Endothelial cell of umbilical vein (primary cell): Measurements from ENCODE around the gene MYO5B. TPM values are rescaled to one million over a fixed set of nuclear protein-coding genes. Genes with fewer than 3 reads are reported as not detected.

Experiments
- BruUV-seq: library from RNA; stranded (reverse); fragments of 400-500 nt; replicated peaks from 2 replicates; lab custom pipeline; 2021; lab: Mats Ljungman, UMichigan
- CTCF ChIA-PET: fragments of 300-600, 350-600 bp; sonication (Branson Sonifier 250); formaldehyde crosslinking; loops from one replicate; lab custom pipeline; 2021; ENCODE audit warnings: antibody characterized with exemption, inconsistent platforms; lab: Charles Lee
- POLR2A ChIA-PET: fragments of 300-600, 350-600 bp; sonication (Branson Sonifier 250); formaldehyde crosslinking; loops from one replicate; lab custom pipeline; 2021; ENCODE audit warnings: antibody characterized with exemption, inconsistent platforms; lab: Charles Lee
- DNase-seq: peaks from one replicate; pipeline ENCODE4 v3.0.0-alpha.2; 2011; ENCODE audit warnings: low read depth, low spot score
- FAIRE-seq: peaks from 2 replicates; lab custom pipeline; 2011; peaks lifted over from hg19 to GRCh38; lab: Jason Lieb, UNC
- H2AFZ ChIP-seq: 2 replicates; pipeline ENCODE4 v1.6.0; 2012; ENCODE audit warnings: low read depth, low read length, control low read depth, inconsistent platforms
- H3K27ac ChIP-seq: 2 replicates; pipeline ENCODE4 v1.5.1; 2011; ENCODE audit warnings: low read depth, mild to moderate bottlenecking, control low read depth, low read length, moderate library complexity; ENCODE audit not compliant: insufficient read depth
- H3K27me3 ChIP-seq, 2 experiments: 2 replicates each; pipeline versions ENCODE4 v1.6.0 to v1.6.1; 2011; ENCODE audit warnings: low read length in 2 of 2, mixed read lengths in 1 of 2; ENCODE audit not compliant: control insufficient read depth in 2 of 2, insufficient read depth in 2 of 2
- H3K36me3 ChIP-seq, 2 experiments: 2 replicates in 1 of 2; 3 replicates in 1 of 2; pipeline ENCODE4 v1.5.1; 2011; ENCODE audit warnings: low read length in 2 of 2, mild to moderate bottlenecking in 1 of 2, moderate library complexity in 1 of 2; ENCODE audit not compliant: control insufficient read depth in 2 of 2, insufficient read depth in 2 of 2; ENCODE audit errors: extremely low read depth in 1 of 2
- H3K4me1 ChIP-seq: 3 replicates; pipeline ENCODE4 v1.5.1; 2011; ENCODE audit warnings: mild to moderate bottlenecking, low read length; ENCODE audit not compliant: control insufficient read depth, insufficient read depth; ENCODE audit errors: extremely low read depth
- H3K4me2 ChIP-seq: 2 replicates; pipeline ENCODE4 v1.6.1; 2011; ENCODE audit warnings: low read length, control low read depth, mixed read lengths; ENCODE audit not compliant: insufficient read depth
- H3K4me3 ChIP-seq, 3 experiments: fragments of 200-600 bp in 1 of 3; sonication (generic), shearing (Covaris generic) in 1 of 3; replicated peaks in 1 of 3; 2 replicates each; pipeline ENCODE4 v1.5.1; 2011 to 2016; ENCODE audit warnings: control low read depth in 3 of 3, low read length in 3 of 3, mild to moderate bottlenecking in 2 of 3, inconsistent platforms in 1 of 3, low read depth in 1 of 3, moderate library complexity in 1 of 3; ENCODE audit not compliant: insufficient read depth in 1 of 3
- H3K79me2 ChIP-seq: 2 replicates; pipeline ENCODE4 v1.6.0; 2012; ENCODE audit warnings: low read length, inconsistent platforms; ENCODE audit not compliant: control insufficient read depth, insufficient read depth
- H3K9ac ChIP-seq: replicated peaks from 2 replicates; pipeline ENCODE3; 2011; ENCODE audit warnings: low read length, control low read depth; ENCODE audit not compliant: insufficient read depth; ENCODE audit errors: extremely low read depth
- H3K9me1 ChIP-seq: replicated peaks from 3 replicates; pipeline ENCODE4 v1.6.0; 2011; ENCODE audit warnings: mild to moderate bottlenecking, low read length; ENCODE audit not compliant: control insufficient read depth, insufficient read depth; ENCODE audit errors: extremely low read depth
- H3K9me3 ChIP-seq: replicated peaks from 2 replicates; pipeline ENCODE4 v1.5.1; 2012; ENCODE audit warnings: low read length, inconsistent platforms; ENCODE audit not compliant: control insufficient read depth, insufficient read depth
- H4K20me1 ChIP-seq: replicated peaks from 2 replicates; pipeline ENCODE3; 2011; ENCODE audit warnings: mild to moderate bottlenecking, low read length; ENCODE audit not compliant: control insufficient read depth, insufficient read depth; ENCODE audit errors: extremely low read depth
- CTCF ChIP-seq, 2 donors: IDR thresholded peaks; 1 replicate in 1 of 2; 2 replicates in 1 of 2; pipeline ENCODE4 v1.5.1; 2011; ENCODE audit warnings: low read length in 2 of 2, mild to moderate bottlenecking in 2 of 2, moderate library complexity in 2 of 2, control low read depth in 1 of 2, inconsistent platforms in 1 of 2, low read depth in 1 of 2; ENCODE audit not compliant: insufficient read depth in 1 of 2; ENCODE audit errors: extremely low read depth in 1 of 2
- EZH2 ChIP-seq: IDR thresholded peaks from 2 replicates; pipeline ENCODE4 v1.6.1; 2012; ENCODE audit warnings: borderline replicate concordance, low read depth, mild to moderate bottlenecking, moderate library complexity, low read length, inconsistent platforms; ENCODE audit not compliant: severe bottlenecking
- FOS ChIP-seq: IDR thresholded peaks from 2 replicates; pipeline ENCODE4 v1.6.1; 2011; ENCODE audit warnings: mild to moderate bottlenecking, low read length, moderate library complexity, borderline replicate concordance; ENCODE audit not compliant: insufficient read depth
- GATA2 ChIP-seq: IDR thresholded peaks from 2 replicates; pipeline ENCODE4 v1.7.0; 2011; ENCODE audit warnings: low read depth, mild to moderate bottlenecking, moderate library complexity, mixed read lengths, low read length; ENCODE audit not compliant: insufficient read length, insufficient read depth
- JUN ChIP-seq: IDR thresholded peaks from 2 replicates; pipeline ENCODE4 v1.6.1; 2011; ENCODE audit warnings: borderline replicate concordance, low read depth; ENCODE audit not compliant: insufficient read length, insufficient read depth
- MAX ChIP-seq: IDR thresholded peaks from 2 replicates; pipeline ENCODE4 v1.6.1; 2011; ENCODE audit not compliant: insufficient read depth, insufficient read length
- MYC ChIP-seq: IDR thresholded peaks from one replicate; pipeline ENCODE4 v1.6.1; 2011; ENCODE audit warnings: mild to moderate bottlenecking, low read depth, low read length
- POLR2A ChIP-seq: IDR thresholded peaks from 2 replicates; pipeline ENCODE4 v1.6.1; 2012; ENCODE audit warnings: low read depth, mild to moderate bottlenecking, control low read depth, low read length
- POLR2AphosphoS5 ChIP-seq: IDR thresholded peaks from 2 replicates; pipeline ENCODE4 v1.6.1; 2012; ENCODE audit warnings: low read depth, mild to moderate bottlenecking, control low read depth, low read length, moderate library complexity; ENCODE audit not compliant: insufficient read depth
- dilution Hi-C: fragments of 300-500 bp; cut with MboI; formaldehyde crosslinking; loops from one replicate; pipeline ENCODE4 v1.15.0; 2019; ENCODE audit warnings: low sequenced_read_pairs; ENCODE audit not compliant: extremely low pct_ligation_motif_present
- intact Hi-C: fragments of 100-400 bp; cut with micrococcal nuclease; formaldehyde crosslinking; loops from one replicate; pipeline ENCODE4 v1.10.0; 2022
- polyA plus RNA-seq, 4 experiments: library from polyadenylated mRNA; depleted of rRNA in 3 of 4; stranded (reverse) in 3 of 4; unstranded in 1 of 4; fragments of >200 nt; gene quantifications; 2 replicates each; pipeline versions ENCODE4 v1.2.1 to v1.2.3, GENCODE V29; 2011 to 2012; ENCODE audit warnings: missing spikeins in 1 of 4
- total RNA-seq: library from RNA; stranded (reverse); gene quantifications from 2 replicates; pipeline ENCODE4 v1.2.3, GENCODE V29; 2021

Gene MYO5B
- total and polyA plus RNA-seq, 2 donors (not counting 3 experiments of a cell fraction or from before 2014, with no cell fraction given): 0.54 to 1.1 TPM

GRCh38 chr18:49862656-49863385 is 332.1 kb downstream of the MYO5B start:
- TF ChIP-seq FOS (no peak), MAX (no peak), JUN (no peak), POLR2A (no peak), EZH2 (no peak), GATA2 (no peak), POLR2AphosphoS5 (no peak), CTCF (IDR thresholded peaks at IDR 0.05; ENCODE audit: extremely low read depth in 1 of 2, insufficient read depth in 1 of 2, low read depth in 1 of 2, low read length in 2 of 2) (no peak), MYC (no peak)

More at GRCh38 chr18:49862656-49863385, 332.1 kb downstream of the MYO5B start:
- BruUV-seq: no TSS peak
- Histone ChIP-seq H3K27me3 (peaks cover 0 to 2% of the 10 kb centered on the region in 2 experiments), H3K27ac (no peak overlapping the region), H3K9me1 (no peaks in the 10 kb centered on the region), H2AFZ (no peak overlapping the region), H3K9me3 (no peaks in the 10 kb centered on the region), H3K4me3 (no peak overlapping the region), H3K4me2 (no peak overlapping the region), H3K4me1 (peaks cover 5% of the 10 kb centered on the region), H3K9ac (no peak overlapping the region), H3K36me3 (no peaks in the 10 kb centered on the region), H4K20me1 (no peaks in the 10 kb centered on the region), H3K79me2 (no peaks in the 10 kb centered on the region)
- DNase-seq (no peak), FAIRE-seq (no peak)
- ChIA-PET CTCF (interaction anchor here (1.3 to 10.5 kb wide), 5 partner anchors 11 to 398 kb away, joined by 4 to 452 read pairs (median 7); partner anchors contain the start of gene LIPG), POLR2A (no interaction called here)
- dilution Hi-C loops (loop anchor here (25.0 kb wide), 1 partner anchor 351 kb away; no protein-coding TSS in a partner anchor), intact Hi-C loops (no loop called here)
